Peyer's patch (tissue), 4 donors: ENCODE data around the gene PRICKLE3.

ENCODE experiments used
- CTCF ChIP-seq, 6 experiments: fragments of 450-650 bp in 4 of 6; fragments of 200-600 bp in 2 of 6; sonication (generic) in 1 of 6; IDR thresholded peaks; one replicate each; pipeline ENCODE4 v1.5.1; 2017 to 2019; ENCODE audit warnings: antibody characterized with exemption in 6 of 6, mild to moderate bottlenecking in 3 of 6, moderate library complexity in 1 of 6
- POLR2A ChIP-seq, 2 donors: fragments of 450-650 bp; IDR thresholded peaks; one replicate each; pipeline ENCODE4 v1.5.1; 2017; ENCODE audit warnings: antibody characterized with exemption in 2 of 2, mild to moderate bottlenecking in 2 of 2, moderate library complexity in 2 of 2

GRCh38 chrX:49198540-49199314 is 12.6 kb upstream of the PRICKLE3 start:
- TF ChIP-seq CTCF (IDR thresholded peaks at IDR 0.05), result no peak
- no peak for TF ChIP-seq POLR2A (IDR thresholded peaks at IDR 0.05)
